ENCODE data around the gene ILDR1.

ILDR1 gene

GRCh38 chr3:121961283-121961682, 60.8 kb downstream of the ILDR1 start:
- TF ChIP-seq CTCF (IDR thresholded peaks at IDR 0.05; ENCODE audit: extremely low read depth, insufficient read depth, missing control alignments) = no peak
- no peak for DNase-seq (ENCODE audit: low spot score)
- in situ Hi-C loops (cut with MboI; ENCODE audit: low pct_unique_long_range_greater_than_20kb, low sequenced_read_pairs, unreplicated experiment) = no loop called here

- in situ Hi-C loops (cut with MboI; ENCODE audit: low pct_unique_long_range_greater_than_20kb, low sequenced_read_pairs, unreplicated experiment) = no loop called here
- TF ChIP-seq CTCF (IDR thresholded peaks at IDR 0.05; ENCODE audit: extremely low read depth, insufficient read depth, missing control alignments) = no peak
- no peak for DNase-seq (ENCODE audit: low spot score)
Measured at GRCh38 chr3:121958801-121959200, 63.2 kb downstream of the ILDR1 start.

GRCh38 chr3:121957674-121958415, 64.2 kb downstream of the ILDR1 start:
- TF ChIP-seq CTCF (IDR thresholded peaks at IDR 0.05; ENCODE audit: extremely low read depth, insufficient read depth, missing control alignments) = no peak
- in situ Hi-C loops (cut with MboI; ENCODE audit: low pct_unique_long_range_greater_than_20kb, low sequenced_read_pairs, unreplicated experiment) = no loop called here
- no peak for DNase-seq (ENCODE audit: low spot score)

- no peak for DNase-seq (ENCODE audit: low spot score)
- no peak for TF ChIP-seq CTCF (IDR thresholded peaks at IDR 0.05; ENCODE audit: extremely low read depth, insufficient read depth, missing control alignments)
- in situ Hi-C loops (cut with MboI; ENCODE audit: low pct_unique_long_range_greater_than_20kb, low sequenced_read_pairs, unreplicated experiment) = no loop called here
Measured at GRCh38 chr3:121956363-121956762, 65.7 kb downstream of the ILDR1 start.

- DNase-seq (ENCODE audit: low spot score) = no peak
- no peak for TF ChIP-seq CTCF (IDR thresholded peaks at IDR 0.05; ENCODE audit: extremely low read depth, insufficient read depth, missing control alignments)
- in situ Hi-C loops (cut with MboI; ENCODE audit: low pct_unique_long_range_greater_than_20kb, low sequenced_read_pairs, unreplicated experiment) = no loop called here
Measured at GRCh38 chr3:121951291-121951919, 70.6 kb downstream of the ILDR1 start.

- no peak for TF ChIP-seq CTCF (IDR thresholded peaks at IDR 0.05; ENCODE audit: extremely low read depth, insufficient read depth, missing control alignments)
- in situ Hi-C loops (cut with MboI; ENCODE audit: low pct_unique_long_range_greater_than_20kb, low sequenced_read_pairs, unreplicated experiment) = no loop called here
Measured at GRCh38 chr3:121948641-121949040, 73.4 kb downstream of the ILDR1 start.

More at GRCh38 chr3:121948641-121949040, 73.4 kb downstream of the ILDR1 start:
- DNase-seq (ENCODE audit: low spot score) = no peak

Data from GM13977 (cell line).